Activated gamma-delta T cell (primary cell): ENCODE data around the gene PDE1C.

ENCODE experiments used
- DNase-seq: peaks from one replicate; lab custom pipeline; 2025; lab: John Stamatoyannopoulos, UW

Gene PDE1C

GRCh38 chr7:31775556-31775955, 294.7 kb downstream of the PDE1C start:
- no peak for DNase-seq

GRCh38 chr7:31772211-31772610, 298.0 kb downstream of the PDE1C start:
- no peak for DNase-seq

- DNase-seq, result no peak
Measured at GRCh38 chr7:31767686-31768358, 302.4 kb downstream of the PDE1C start.

- no peak for DNase-seq
Measured at GRCh38 chr7:31764462-31764861, 305.7 kb downstream of the PDE1C start.

- no peak for DNase-seq
Measured at GRCh38 chr7:31763548-31763947, 306.7 kb downstream of the PDE1C start.

GRCh38 chr7:31761646-31762045, 308.6 kb downstream of the PDE1C start:
- DNase-seq, result no peak

GRCh38 chr7:31758755-31759154, 311.5 kb downstream of the PDE1C start:
- no peak for DNase-seq

- no peak for DNase-seq
Measured at GRCh38 chr7:31751726-31752125, 318.5 kb downstream of the PDE1C start.

GRCh38 chr7:31748084-31748483, 322.1 kb downstream of the PDE1C start:
- DNase-seq, result no peak

- no peak for DNase-seq
Measured at GRCh38 chr7:31747553-31747952, 322.7 kb downstream of the PDE1C start.

- no peak for DNase-seq
Measured at GRCh38 chr7:31744294-31744874, 325.8 kb downstream of the PDE1C start.

GRCh38 chr7:31741852-31742251, 328.4 kb downstream of the PDE1C start:
- DNase-seq, result no peak

GRCh38 chr7:31735991-31736982, 333.9 kb downstream of the PDE1C start:
- no peak for DNase-seq

GRCh38 chr7:31734456-31734855, 335.8 kb downstream of the PDE1C start:
- no peak for DNase-seq

- DNase-seq, result no peak
Measured at GRCh38 chr7:31729195-31729804, 340.9 kb downstream of the PDE1C start.

- no peak for DNase-seq
Measured at GRCh38 chr7:31724696-31725095, 345.5 kb downstream of the PDE1C start.

- DNase-seq, result no peak
Measured at GRCh38 chr7:31720366-31720765, 349.8 kb downstream of the PDE1C start.

GRCh38 chr7:31716355-31716754, 353.9 kb downstream of the PDE1C start:
- DNase-seq, result no peak

- DNase-seq, result no peak
Measured at GRCh38 chr7:31710171-31710570, 360.0 kb downstream of the PDE1C start.

GRCh38 chr7:31707089-31707488, 363.1 kb downstream of the PDE1C start:
- no peak for DNase-seq

GRCh38 chr7:31705377-31705776, 364.8 kb downstream of the PDE1C start:
- DNase-seq, result no peak

- no peak for DNase-seq
Measured at GRCh38 chr7:31702354-31702753, 367.9 kb downstream of the PDE1C start.
